T-helper 22 cell (primary cell): ENCODE results near the gene BTD.

Experiments
- DNase-seq: peaks from one replicate; pipeline ENCODE4 v3.0.0-alpha.2; 2020; ENCODE audit warnings: low read depth

The BTD gene

GRCh38 chr3:15665510-15666150, 64.1 kb downstream of the BTD start:
- DNase-seq = no peak

- DNase-seq = no peak
Observed at GRCh38 chr3:15666277-15666676, 64.7 kb downstream of the BTD start.

GRCh38 chr3:15667484-15667883, 65.9 kb downstream of the BTD start:
- DNase-seq = peak; percentile 49

- no peak for DNase-seq
Observed at GRCh38 chr3:15673536-15673935, 72.0 kb downstream of the BTD start.

- DNase-seq = no peak
Observed at GRCh38 chr3:15676259-15676658, 74.7 kb downstream of the BTD start.

GRCh38 chr3:15679306-15679705, 77.8 kb downstream of the BTD start:
- DNase-seq = no peak

- no peak for DNase-seq
Observed at GRCh38 chr3:15681668-15682067, 80.1 kb downstream of the BTD start.

- DNase-seq = no peak
Observed at GRCh38 chr3:15682561-15683185, 81.1 kb downstream of the BTD start.

- no peak for DNase-seq
Observed at GRCh38 chr3:15683253-15683652, 81.7 kb downstream of the BTD start.

GRCh38 chr3:15685927-15686326, 84.4 kb downstream of the BTD start:
- DNase-seq = peak; percentile 3

GRCh38 chr3:15690230-15690629, 88.7 kb downstream of the BTD start:
- no peak for DNase-seq

GRCh38 chr3:15690748-15691147, 89.2 kb downstream of the BTD start:
- DNase-seq = no peak

GRCh38 chr3:15693355-15693754, 91.8 kb downstream of the BTD start:
- no peak for DNase-seq

GRCh38 chr3:15694628-15695027, 93.1 kb downstream of the BTD start:
- no peak for DNase-seq
